Coronary artery (tissue), 2 donors: ENCODE data around the gene ERCC6L2.

ENCODE experiments used
- DNase-seq: peaks from one replicate; pipeline ENCODE4 v3.0.0-alpha.2; 2017; ENCODE audit warnings: low spot score
- H3K27ac ChIP-seq, 2 donors: fragments of 200-600 bp; sonication (generic); one replicate each; pipeline ENCODE4 v1.5.1; 2016 to 2019
- H3K4me3 ChIP-seq: fragments of 200-600 bp; sonication (generic); 2 replicates; pipeline ENCODE4 v1.5.1; 2016; ENCODE audit warnings: mild to moderate bottlenecking, moderate library complexity
- CTCF ChIP-seq: fragments of 200-600 bp; sonication (generic); IDR thresholded peaks from one replicate; pipeline ENCODE4 v1.5.1; 2019; ENCODE audit warnings: antibody characterized with exemption

The ERCC6L2 gene

GRCh38 chr9:95852059-95853032 is 23.1 kb upstream of the ERCC6L2 start:
- Histone ChIP-seq H3K27ac (no peak overlapping the region), H3K4me3 (no peak overlapping the region)
- no peak for TF ChIP-seq CTCF
- DNase-seq: no peak

GRCh38 chr9:95854386-95855020 is 21.0 kb upstream of the ERCC6L2 start:
- TF ChIP-seq CTCF: no peak
- no peak for DNase-seq

GRCh38 chr9:95855961-95856360 is 19.5 kb upstream of the ERCC6L2 start:
- no peak for TF ChIP-seq CTCF
- no peak for DNase-seq
- Histone ChIP-seq H3K27ac (no peak overlapping the region), H3K4me3 (no peak overlapping the region)

More at GRCh38 chr9:95854386-95855020, 21.0 kb upstream of the ERCC6L2 start:
- no peak overlapping the region for H3K27ac ChIP-seq
- H3K4me3 ChIP-seq: no peak overlapping the region

- no peak for DNase-seq
- H3K4me3 ChIP-seq: no peak overlapping the region
- H3K27ac ChIP-seq: no peak overlapping the region
- TF ChIP-seq CTCF: no peak
These were observed 18.4 kb upstream of the ERCC6L2 start for GRCh38 chr9:95857124-95857523.

- no peak for DNase-seq
- H3K27ac ChIP-seq: no peak overlapping the region
- no peak overlapping the region for H3K4me3 ChIP-seq
- TF ChIP-seq CTCF: no peak
These were observed 17.6 kb upstream of the ERCC6L2 start for GRCh38 chr9:95857896-95858295.

- Histone ChIP-seq H3K27ac (no peak overlapping the region), H3K4me3 (no peak overlapping the region)
- no peak for TF ChIP-seq CTCF
These were observed 13.1 kb upstream of the ERCC6L2 start for GRCh38 chr9:95862343-95862742.

More at GRCh38 chr9:95862343-95862742, 13.1 kb upstream of the ERCC6L2 start:
- no peak for DNase-seq
